Measurements from ENCODE around the gene TPTE. TPM values are rescaled to one million over a fixed set of nuclear protein-coding genes. Genes with fewer than 3 reads are reported as not detected.
"Not testable (repeated sequence)": the region's sequence is repeated elsewhere in the genome, so short reads cannot be mapped to it uniquely, and the experiment has no call there.

The TPTE gene
- total RNA-seq, 1 experiment from 2014 or later = not detected

DNA sequence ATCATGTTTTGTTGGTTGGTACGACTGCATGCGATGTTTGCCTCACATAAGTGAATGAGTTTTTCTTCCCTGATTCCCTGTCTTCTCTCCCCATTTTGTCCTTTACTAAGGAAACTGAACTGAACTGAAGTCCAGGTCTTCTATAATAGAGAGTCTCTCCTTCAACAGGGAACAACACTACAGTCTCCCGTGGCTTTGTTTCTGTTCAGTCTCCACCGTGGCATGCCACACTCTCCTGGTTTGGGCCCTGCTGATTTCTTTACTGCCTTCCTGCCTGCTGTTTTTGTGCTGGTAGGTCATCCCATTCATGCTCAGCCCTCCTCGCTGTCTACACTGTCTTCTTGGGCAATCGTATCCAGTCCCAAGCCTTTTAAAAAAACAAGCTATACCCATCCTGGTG, 92.9 kb downstream of the TPTE start:
- BruUV-seq (replicated peaks); H3K27me3 ChIP-seq (ENCODE audit: control insufficient read depth, insufficient read depth, low read length); DNase-seq (ENCODE audit: low read depth, low spot score); H3K9me3 ChIP-seq (ENCODE audit: control insufficient read depth, insufficient read depth, low read depth, low read length); H3K4me1 ChIP-seq (ENCODE audit: control insufficient read depth, insufficient read depth, low read length); CTCF ChIA-PET; in situ Hi-C loops (cut with HindIII; ENCODE audit: low pct_unique_long_range_greater_than_20kb, low sequenced_read_pairs); POLR2A ChIA-PET; H3K36me3 ChIP-seq (ENCODE audit: control insufficient read depth, insufficient read depth, low read length); H3K27ac ChIP-seq (ENCODE audit: low read length); H3K4me3 ChIP-seq (ENCODE audit: low read depth in 2 of 2, low read length in 2 of 2); intact Hi-C loops (cut with micrococcal nuclease; ENCODE audit: unreplicated experiment); ATAC-seq: not testable (repeated sequence)

DNA sequence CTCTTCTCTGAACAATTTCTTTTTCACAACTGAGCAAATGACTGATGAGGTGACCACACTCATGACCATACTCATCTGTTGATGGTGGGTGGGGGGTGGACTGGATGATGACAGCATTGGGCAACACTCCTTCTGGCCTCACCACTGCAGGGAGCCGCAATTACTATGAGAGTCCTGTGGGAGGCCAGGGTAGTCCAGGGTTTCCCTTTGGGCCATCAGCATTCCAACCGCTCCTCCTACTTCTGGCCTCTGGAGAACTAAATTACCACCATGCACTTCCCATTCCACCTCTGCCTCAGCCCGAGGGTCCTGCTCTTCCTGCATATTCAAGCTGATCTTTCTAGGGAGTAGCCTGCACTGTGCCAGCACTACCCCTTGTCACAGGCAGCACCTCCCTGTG, 94.7 kb downstream of the TPTE start:
- H3K4me1 ChIP-seq (ENCODE audit: control insufficient read depth, insufficient read depth, low read length); in situ Hi-C loops (cut with HindIII; ENCODE audit: low pct_unique_long_range_greater_than_20kb, low sequenced_read_pairs); H3K9me3 ChIP-seq (ENCODE audit: control insufficient read depth, insufficient read depth, low read depth, low read length); POLR2A ChIA-PET; H3K27ac ChIP-seq (ENCODE audit: low read length); BruUV-seq (replicated peaks); intact Hi-C loops (cut with micrococcal nuclease; ENCODE audit: unreplicated experiment); H3K27me3 ChIP-seq (ENCODE audit: control insufficient read depth, insufficient read depth, low read length); H3K36me3 ChIP-seq (ENCODE audit: control insufficient read depth, insufficient read depth, low read length); ATAC-seq; DNase-seq (ENCODE audit: low read depth, low spot score); CTCF ChIA-PET; H3K4me3 ChIP-seq (ENCODE audit: low read depth in 2 of 2, low read length in 2 of 2): not testable (repeated sequence)

DNA sequence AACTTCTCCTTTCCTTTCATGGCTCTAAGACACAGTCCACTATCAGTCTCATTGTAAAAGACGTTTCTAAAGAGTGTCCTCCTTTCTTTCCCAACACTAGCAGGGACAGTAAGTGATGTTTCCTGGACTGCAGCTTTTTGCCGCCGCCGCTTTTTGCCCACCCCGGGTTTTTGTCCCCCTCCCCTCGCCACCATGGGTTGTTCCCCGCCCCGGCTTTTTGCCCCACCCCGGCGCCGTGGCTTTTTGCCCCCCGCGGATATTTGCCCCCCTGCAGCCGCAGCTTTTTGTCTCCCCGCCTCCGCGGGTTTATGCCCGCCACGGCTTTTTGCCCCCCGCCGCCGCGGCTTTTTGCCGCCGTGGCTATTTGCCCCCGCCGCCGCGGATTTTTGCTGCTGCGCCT, 95.2 kb downstream of the TPTE start:
- ChIA-PET CTCF (no interaction called here), POLR2A (no interaction called here)
- in situ Hi-C loops (cut with HindIII; ENCODE audit: low pct_unique_long_range_greater_than_20kb, low sequenced_read_pairs) = no loop called here
- intact Hi-C loops (cut with micrococcal nuclease; ENCODE audit: unreplicated experiment) = no loop called here
- BruUV-seq (replicated peaks) = no TSS peak
- H3K4me3 ChIP-seq (ENCODE audit: low read depth in 2 of 2, low read length in 2 of 2) = no peak overlapping the region
- H3K9me3 ChIP-seq (ENCODE audit: control insufficient read depth, insufficient read depth, low read depth, low read length) = no peaks in the 10 kb centered on the region
- TF ChIP-seq, protein P1, sequence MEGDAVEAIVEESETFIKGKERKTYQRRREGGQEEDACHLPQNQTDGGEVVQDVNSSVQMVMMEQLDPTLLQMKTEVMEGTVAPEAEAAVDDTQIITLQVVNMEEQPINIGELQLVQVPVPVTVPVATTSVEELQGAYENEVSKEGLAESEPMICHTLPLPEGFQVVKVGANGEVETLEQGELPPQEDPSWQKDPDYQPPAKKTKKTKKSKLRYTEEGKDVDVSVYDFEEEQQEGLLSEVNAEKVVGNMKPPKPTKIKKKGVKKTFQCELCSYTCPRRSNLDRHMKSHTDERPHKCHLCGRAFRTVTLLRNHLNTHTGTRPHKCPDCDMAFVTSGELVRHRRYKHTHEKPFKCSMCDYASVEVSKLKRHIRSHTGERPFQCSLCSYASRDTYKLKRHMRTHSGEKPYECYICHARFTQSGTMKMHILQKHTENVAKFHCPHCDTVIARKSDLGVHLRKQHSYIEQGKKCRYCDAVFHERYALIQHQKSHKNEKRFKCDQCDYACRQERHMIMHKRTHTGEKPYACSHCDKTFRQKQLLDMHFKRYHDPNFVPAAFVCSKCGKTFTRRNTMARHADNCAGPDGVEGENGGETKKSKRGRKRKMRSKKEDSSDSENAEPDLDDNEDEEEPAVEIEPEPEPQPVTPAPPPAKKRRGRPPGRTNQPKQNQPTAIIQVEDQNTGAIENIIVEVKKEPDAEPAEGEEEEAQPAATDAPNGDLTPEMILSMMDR (IDR thresholded peaks at IDR 0.05) = no peak
- TF ChIP-seq POLR2AphosphoS5 (IDR thresholded peaks at IDR 0.05; ENCODE audit: low read depth, low read length) = no peak
- no peak for TF ChIP-seq TCF7L2 (IDR thresholded peaks at IDR 0.05; ENCODE audit: low read depth, low read length)
- TF ChIP-seq SIN3A (IDR thresholded peaks at IDR 0.05; ENCODE audit: borderline replicate concordance, insufficient read depth, low read depth, low read length) = no peak
- TF ChIP-seq, protein P2, sequence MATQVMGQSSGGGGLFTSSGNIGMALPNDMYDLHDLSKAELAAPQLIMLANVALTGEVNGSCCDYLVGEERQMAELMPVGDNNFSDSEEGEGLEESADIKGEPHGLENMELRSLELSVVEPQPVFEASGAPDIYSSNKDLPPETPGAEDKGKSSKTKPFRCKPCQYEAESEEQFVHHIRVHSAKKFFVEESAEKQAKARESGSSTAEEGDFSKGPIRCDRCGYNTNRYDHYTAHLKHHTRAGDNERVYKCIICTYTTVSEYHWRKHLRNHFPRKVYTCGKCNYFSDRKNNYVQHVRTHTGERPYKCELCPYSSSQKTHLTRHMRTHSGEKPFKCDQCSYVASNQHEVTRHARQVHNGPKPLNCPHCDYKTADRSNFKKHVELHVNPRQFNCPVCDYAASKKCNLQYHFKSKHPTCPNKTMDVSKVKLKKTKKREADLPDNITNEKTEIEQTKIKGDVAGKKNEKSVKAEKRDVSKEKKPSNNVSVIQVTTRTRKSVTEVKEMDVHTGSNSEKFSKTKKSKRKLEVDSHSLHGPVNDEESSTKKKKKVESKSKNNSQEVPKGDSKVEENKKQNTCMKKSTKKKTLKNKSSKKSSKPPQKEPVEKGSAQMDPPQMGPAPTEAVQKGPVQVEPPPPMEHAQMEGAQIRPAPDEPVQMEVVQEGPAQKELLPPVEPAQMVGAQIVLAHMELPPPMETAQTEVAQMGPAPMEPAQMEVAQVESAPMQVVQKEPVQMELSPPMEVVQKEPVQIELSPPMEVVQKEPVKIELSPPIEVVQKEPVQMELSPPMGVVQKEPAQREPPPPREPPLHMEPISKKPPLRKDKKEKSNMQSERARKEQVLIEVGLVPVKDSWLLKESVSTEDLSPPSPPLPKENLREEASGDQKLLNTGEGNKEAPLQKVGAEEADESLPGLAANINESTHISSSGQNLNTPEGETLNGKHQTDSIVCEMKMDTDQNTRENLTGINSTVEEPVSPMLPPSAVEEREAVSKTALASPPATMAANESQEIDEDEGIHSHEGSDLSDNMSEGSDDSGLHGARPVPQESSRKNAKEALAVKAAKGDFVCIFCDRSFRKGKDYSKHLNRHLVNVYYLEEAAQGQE (IDR thresholded peaks at IDR 0.05; ENCODE audit: insufficient read depth in 1 of 2, low read depth in 2 of 2, low read length in 1 of 2) = no peak
- no peak for ATAC-seq
- no peak overlapping the region for H3K27ac ChIP-seq (ENCODE audit: low read length)
- no peaks in the 10 kb centered on the region for H3K27me3 ChIP-seq (ENCODE audit: control insufficient read depth, insufficient read depth, low read length)
- DNase-seq (ENCODE audit: low read depth, low spot score) = no peak
- H3K36me3 ChIP-seq (ENCODE audit: control insufficient read depth, insufficient read depth, low read length) = no peaks in the 10 kb centered on the region
- no peaks in the 10 kb centered on the region for H3K4me1 ChIP-seq (ENCODE audit: control insufficient read depth, insufficient read depth, low read length)

DNA sequence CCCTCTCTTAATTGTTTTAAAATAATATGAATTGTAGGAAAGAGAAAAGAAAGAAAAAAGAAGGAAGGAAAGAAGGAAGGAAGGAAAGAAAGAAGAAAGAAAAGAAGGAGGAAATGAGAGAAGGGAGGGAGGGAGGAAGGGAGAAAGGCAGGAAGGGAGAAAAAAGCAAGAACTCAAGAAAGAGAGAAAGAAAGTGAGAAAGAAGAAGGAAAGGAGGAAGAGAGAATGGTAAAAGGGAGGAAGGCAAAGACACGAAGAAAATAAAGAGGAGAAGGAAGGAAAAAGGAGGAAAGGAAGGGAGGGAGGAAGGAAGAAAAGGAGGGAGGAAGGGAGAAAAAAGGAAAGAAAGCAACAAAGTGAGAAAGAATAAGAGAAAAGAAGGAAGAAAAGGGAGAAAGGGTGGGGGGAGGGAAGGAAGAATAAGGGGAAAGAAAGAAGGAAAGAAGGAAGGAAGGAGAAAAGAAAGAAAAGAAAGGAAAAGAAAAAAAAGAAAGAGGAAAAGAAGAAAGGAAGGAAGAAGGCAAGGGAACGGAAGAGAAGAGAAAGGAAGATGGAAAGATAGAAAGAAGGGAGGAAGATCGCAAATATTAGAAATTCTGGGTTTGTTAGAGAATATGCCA, 95.9 kb downstream of the TPTE start:
- CTCF ChIA-PET; in situ Hi-C loops (cut with HindIII; ENCODE audit: low pct_unique_long_range_greater_than_20kb, low sequenced_read_pairs); H3K9me3 ChIP-seq (ENCODE audit: control insufficient read depth, insufficient read depth, low read depth, low read length); BruUV-seq (replicated peaks); intact Hi-C loops (cut with micrococcal nuclease; ENCODE audit: unreplicated experiment); H3K4me1 ChIP-seq (ENCODE audit: control insufficient read depth, insufficient read depth, low read length); POLR2A ChIA-PET; H3K27me3 ChIP-seq (ENCODE audit: control insufficient read depth, insufficient read depth, low read length); H3K36me3 ChIP-seq (ENCODE audit: control insufficient read depth, insufficient read depth, low read length); H3K4me3 ChIP-seq (ENCODE audit: low read depth in 2 of 2, low read length in 2 of 2); H3K27ac ChIP-seq (ENCODE audit: low read length); ATAC-seq; DNase-seq (ENCODE audit: low read depth, low spot score): not testable (repeated sequence)

All from Panc1 (cell line).